HG03159 (cell line): ENCODE measurements around the gene TMEM135.

ENCODE experiments used
- ATAC-seq: cut with Tn5 transposase; IDR thresholded peaks from one replicate; pipeline ENCODE4 v1.9.1; 2021; ENCODE audit warnings: mild to moderate bottlenecking, moderate library complexity; ENCODE audit not compliant: unreplicated experiment

The TMEM135 gene

DNA sequence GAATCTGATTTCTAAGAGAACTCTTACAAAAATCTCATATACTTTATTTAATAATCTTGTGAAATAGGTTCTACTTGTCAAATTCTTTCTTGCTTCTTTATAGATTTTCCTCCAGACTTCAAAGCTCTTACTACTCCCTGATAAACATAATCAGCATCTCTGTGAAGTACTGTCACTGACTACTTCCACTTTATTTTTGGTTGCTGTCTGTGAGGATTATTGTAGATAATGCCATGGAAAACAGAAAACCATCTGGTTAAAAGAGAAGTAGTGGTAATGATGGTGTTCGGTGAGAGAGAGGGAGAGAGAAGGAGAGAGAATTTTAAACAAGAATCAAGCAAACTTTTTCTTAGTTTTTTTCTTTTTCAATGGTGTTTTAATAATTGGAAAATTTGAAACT, 152.3 kb downstream of the TMEM135 start:
- no peak for ATAC-seq

DNA sequence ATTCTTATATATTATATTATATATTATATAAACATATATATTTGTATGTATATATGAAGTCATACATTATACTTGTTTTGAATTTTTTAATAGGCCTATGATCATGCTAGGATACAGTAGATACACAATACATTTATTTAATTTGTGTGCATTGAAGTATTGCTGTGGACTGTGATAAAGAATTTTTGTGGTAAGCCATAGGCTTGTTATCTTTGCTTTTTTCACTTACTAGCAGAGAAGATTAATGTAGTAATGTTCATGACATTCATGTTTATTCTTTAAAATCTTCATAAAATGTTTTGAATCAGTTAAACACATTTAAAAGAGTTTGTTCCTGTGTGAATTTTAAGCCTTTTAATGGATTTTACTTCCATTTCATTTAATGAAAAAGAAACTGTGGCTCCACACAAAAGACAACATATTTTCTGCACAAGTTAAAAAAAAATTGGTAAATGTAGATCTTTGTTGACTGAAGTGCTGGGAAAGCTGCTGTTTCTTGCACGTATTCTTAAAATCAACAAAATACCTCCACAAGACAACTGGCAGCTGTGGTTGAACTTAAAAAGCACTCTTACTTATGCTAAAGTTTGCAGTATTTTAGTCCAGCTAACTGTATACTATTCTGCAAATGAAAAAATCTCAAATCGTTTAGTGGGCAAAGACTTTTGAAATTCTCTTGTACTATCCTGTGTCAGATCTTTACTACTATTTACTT, 156.2 kb downstream of the TMEM135 start:
- ATAC-seq, result no peak

DNA sequence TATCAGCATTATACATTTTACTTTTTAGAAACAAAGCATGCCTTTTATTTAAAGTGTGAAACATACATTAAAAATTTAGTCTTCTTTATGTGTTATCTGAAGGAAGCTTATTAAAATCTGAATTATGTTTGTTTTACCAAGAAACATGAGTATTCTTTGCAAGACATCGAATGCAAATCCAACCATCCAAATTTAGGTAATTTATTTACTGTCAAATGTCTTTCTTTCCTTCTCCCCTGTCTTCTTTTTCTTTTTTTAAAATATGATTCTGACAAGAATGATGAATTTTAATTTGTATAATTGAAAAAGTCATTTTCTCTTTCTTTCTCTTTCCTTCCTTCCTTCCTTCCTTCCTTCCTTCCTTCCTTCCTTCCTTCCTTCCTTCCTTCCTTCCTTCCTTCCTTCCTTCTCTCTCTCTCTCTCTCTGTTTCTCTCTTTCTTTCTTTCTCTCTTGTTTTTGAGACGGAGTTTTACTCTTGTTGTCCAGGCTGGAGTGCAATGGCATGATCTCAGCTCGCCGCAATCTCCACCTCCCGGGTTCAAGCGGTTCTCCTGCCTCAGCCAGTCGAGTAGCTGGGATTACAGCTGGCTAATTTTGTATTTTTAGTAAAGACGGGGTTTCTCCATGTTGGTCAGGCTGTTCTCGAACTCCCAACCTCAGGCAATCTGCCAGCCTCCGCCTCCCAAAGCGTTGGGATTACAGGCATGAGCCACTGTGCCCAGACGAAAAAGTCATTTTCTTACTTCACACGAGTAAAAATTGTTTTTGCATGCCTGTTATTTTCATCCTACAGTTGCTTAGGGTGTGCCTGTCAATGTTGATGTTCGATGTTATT, 157.5 kb downstream of the TMEM135 start:
- no peak for ATAC-seq

DNA sequence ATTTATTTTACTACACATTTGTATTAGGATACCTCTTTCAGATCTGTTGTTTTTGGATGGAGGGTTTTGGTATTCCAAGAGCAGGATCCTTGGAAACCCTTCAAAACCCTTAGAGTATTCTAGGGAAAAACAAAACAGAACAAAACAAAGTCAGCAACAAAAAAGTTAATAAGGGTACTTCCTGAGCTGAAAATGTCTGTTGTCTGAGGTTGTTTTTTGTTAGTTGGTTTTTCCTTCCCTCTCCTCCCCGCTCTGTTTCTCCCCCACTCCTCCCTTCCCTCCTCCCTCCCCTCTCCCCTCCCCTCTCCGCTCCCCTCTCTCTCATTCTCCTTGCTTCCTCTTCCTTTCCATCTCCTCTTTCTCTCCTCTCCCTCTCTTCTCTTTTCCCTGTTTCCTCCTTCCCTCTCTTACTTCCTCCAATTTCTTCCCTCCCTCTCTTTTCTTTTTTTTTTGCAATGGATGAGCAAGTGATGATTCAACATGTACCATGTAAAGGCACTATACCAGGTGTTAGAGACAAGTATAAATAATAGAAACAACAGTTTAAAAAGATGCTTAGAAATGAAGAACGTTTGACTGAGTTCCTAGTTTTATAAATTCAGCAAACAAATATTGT, 160.6 kb downstream of the TMEM135 start:
- ATAC-seq, result no peak

DNA sequence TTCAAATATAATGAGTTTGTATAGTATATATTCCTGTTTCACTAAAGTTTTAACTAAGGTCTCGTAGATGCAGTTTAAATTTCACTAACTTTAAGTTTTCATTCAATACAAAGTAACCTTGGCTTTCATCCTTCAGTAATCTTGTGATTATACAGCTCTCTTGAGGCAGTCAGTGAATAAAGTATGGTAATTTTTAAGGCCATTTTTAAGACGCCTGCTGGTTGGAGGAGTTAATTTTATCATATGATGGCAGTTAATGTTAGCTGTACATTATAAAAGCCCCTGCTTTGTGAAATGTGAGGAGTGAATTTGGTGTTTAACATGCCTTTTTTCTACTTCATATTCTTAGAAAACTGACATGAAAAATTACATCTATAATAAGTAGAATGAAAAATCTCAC, 163.6 kb downstream of the TMEM135 start:
- no peak for ATAC-seq

DNA sequence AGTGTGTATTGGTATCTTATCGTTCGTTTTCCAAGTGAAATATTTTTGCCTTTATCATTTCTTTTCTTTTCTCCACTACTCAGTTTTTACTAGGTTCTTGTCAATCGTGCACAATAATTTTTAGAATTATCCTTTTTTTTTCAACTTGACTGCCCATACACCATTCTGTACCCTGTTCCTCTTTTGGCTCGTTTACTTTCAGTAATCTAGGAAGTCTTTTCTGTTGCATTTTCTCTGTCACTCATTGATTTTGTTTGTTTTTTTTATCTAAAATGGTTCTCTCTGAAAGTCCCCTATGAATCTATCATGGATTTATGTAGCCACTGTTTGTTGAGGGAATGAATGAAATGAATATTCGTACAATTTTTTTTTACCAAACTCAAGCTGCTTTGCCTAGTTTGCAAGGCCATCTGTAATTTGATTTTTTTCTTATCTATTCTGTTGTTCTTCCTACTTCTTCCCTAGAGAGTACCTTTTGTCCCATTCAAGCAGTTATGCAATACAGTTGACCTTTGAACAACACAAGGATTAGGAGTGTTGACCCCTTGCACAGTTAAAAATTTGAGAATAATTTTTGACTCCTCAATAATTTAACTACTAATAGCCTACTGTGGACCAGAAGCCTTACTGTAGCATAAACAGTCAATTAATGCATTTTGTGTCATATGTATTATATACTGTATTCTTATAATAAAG, 166.3 kb downstream of the TMEM135 start:
- peak; percentile 78 for ATAC-seq

DNA sequence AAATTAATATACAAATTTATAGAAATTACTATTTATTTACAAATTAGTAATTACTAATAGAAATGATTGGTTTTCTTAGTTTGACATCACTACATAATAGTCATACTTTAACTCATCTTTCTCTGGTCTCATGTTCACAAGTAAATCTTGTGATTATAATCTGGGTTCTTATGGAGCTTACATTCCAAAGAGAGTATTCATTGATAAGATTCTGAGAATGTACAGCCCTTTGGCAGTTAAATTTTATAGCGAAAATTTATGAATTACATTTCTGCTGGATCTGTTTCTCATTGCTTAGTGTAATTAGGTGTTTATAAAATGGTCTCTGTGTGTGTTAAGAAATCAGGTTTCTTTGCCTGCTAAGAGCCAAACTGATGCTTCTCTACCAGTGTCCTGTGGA, 175.2 kb downstream of the TMEM135 start:
- peak; percentile 18 for ATAC-seq

DNA sequence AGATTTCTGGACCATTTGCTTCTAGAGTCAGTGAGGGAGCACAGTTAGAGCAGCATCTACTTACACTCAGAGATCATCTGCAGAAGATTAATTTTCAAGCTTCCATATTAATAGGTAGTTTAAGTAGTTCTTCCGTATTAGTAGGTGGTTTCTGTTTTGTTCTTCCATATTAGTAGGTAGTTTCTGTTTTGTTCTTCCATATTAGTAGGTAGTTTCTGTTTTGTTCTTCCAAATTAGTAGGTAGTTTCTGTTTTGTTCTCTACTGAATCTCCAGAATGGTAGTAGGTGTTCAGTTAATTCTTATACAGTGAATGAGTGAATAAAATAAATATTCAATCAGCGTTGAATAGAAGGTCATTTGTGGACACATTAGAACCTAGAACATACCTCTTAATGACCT, 175.7 kb downstream of the TMEM135 start:
- peak; percentile 91 for ATAC-seq

DNA sequence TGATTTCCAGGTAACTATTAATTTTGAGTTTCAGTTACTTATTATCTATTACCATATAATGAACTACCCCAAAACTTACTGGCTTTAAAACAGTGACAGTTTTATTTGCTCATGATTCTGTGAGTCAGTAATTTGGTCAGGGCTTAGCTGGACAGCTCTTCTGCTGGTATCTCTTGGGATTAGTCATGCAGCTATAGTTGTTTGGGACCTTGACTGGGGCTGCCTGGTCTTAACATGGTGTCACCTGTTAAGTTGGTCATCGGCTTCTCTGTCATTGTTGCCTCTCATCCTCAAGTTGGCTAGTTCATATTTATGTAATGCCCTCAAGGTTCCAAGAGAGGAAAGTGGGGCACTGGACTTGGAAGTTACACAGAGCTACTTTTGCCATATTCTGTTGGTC, 177.5 kb downstream of the TMEM135 start:
- ATAC-seq, result no peak

DNA sequence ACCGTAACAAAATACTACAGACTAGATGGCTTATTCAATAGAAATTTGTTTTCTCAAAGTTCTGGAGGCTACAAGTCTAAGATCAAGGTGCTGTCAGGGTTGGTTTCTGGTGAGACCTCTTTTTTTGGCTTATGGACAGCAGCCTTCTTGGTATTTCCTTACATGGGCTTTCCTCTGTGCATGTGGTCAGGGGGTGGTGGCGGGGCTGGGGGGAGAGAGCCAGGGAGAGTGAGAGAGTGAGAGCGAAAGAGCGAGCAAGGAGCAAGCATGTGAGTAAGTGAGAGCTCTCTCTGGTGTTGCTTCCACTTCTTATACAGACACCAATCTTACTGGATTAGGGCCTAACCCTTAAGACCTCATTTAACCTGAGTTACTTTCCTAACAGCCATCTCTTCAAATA, 181.5 kb downstream of the TMEM135 start:
- no peak for ATAC-seq

DNA sequence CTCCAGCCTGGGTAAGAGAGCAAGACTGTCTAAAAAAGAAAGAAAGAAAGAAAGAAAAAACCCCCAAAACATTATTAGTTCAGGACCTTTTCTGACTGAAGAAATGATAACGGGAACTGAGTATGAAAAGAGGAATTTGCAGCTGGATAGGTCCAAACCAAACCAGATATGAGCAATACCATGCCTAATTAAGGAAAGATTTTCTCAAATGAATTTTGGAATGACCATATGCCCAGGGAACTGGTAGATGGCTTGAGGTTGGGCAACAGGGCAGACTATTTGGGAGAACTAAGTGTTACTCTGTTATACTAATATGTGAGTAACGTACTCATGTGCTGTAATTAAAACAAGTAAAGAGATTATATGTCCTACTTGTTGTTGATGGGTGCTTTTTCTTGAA, 186.1 kb downstream of the TMEM135 start:
- ATAC-seq, result no peak

DNA sequence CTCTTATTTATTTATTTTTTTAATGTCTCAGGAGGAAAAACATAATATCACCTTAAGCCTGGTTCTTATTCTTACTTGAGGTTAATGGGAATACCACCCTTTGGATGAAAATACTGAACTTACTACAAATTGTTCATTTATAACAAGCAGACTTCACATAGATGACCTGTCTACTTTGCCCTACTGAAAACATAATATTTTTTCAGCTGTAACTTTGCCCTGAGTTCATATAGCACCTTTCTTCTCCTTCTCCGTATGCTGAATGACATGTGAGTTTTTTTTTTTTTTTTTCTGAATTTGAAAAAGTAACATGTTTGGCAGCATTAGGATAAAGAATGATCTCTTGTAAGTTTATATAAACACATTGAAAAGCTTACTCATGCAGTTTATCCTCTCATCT, 186.8 kb downstream of the TMEM135 start:
- ATAC-seq, result no peak

DNA sequence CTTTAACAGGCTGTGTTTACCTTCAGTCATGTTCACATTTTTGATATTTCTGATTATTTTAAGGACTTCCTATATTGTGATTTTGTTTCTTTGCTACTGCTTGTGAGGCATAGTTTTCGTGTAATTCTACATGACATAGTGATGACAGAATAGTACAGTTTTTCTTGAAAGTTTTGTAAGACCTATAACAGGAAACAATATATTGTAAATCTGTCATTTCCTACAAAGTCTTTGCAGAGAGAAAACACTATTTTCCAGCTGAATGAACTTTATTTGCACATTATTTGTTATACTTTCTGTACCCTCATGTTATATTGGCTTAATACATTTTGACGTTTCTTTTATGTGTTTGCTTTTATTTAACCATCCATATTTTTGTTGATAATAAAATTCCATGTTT, 191.1 kb downstream of the TMEM135 start:
- no peak for ATAC-seq

DNA sequence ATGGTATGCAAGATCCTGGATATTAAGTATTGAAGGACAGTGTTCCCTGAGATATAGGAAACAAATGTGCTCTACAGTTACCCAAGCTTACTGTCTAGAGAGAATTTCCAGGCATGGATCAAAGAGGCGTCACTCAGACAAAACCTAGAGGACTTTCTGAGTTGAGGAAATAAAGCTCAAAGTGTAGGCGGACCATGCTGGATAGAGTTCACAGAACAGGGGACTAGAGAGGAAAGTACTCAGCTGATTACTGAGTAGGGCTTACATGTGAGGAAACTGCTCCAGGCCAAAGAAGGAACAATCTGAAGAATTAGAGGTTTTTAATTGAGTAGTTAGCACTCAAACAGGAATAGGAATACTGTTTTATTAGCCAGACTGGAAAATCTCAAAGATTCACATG, 193.3 kb downstream of the TMEM135 start:
- no peak for ATAC-seq

DNA sequence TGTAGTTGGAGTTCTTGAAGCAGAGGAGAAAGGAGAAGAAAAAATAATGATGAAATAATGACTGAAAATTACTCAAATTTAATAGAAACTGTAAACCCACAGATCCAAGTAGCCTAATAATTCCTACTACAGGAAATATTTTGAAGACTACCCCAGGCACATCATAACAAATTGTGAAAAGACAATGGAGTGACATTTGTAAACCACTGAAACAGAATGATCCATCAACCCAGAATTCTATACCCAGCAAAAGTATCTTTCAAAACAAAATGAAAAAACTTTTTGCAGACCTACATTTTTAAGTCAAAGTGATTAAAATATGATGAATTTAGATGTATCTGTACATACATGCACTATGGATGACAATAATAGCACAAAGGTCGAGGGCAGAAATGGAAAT, 194.6 kb downstream of the TMEM135 start:
- no peak for ATAC-seq

DNA sequence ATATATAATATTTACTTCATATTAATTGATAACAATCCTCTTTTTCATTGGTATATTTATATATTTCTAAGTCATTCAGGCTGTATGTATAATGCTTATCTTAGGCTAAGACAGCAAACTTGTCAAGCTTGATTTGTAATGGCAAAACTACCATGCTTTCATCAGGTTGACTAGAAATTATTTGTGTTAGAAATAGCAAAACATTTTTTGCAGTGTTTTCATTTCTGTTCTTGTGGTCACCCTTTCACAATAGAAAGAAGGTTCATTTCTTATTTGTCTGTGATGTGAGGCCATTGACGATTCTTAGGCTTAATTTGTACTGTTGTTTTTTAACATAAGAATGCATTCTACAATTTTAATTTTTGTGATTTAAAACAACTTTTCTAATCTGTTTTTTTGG, 197.6 kb downstream of the TMEM135 start:
- no peak for ATAC-seq

DNA sequence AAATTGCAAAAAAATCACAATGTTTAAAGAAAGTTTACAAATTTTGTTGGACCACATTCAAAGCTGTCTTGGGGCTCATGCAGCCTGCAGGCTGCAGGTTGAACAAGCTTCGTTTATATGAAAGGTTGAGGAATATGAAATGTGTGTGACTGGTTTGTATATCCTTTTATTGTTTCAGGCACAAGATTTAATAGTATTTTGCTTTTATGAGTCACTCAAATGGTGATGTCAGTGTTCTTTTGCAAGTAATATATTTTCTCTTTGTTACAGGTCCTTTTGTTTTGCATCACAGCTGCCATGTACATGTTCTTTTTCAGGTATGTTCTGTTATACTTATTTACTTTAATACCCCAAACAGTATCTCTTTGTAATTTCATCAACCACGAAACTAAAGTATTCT, 198.6 kb downstream of the TMEM135 start:
- ATAC-seq, result no peak

DNA sequence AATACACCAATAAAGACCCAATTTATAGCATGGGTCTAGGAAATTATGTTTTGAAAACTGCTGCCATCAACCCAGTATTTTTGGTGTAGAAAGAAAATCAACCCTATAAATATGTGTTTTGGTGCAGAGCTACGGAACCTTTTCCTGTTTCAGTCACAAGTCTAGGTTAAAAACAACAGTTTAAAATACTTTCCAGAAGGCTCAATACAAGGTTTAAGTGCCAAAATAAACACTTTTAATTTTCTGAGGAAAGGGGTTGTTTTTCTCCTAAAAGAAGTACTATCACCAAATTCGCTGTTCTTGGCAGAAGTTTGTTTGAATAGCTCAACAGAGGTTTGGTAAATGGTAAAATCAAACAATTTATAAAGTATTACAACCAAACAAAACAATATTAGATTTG, 201.3 kb downstream of the TMEM135 start:
- no peak for ATAC-seq

DNA sequence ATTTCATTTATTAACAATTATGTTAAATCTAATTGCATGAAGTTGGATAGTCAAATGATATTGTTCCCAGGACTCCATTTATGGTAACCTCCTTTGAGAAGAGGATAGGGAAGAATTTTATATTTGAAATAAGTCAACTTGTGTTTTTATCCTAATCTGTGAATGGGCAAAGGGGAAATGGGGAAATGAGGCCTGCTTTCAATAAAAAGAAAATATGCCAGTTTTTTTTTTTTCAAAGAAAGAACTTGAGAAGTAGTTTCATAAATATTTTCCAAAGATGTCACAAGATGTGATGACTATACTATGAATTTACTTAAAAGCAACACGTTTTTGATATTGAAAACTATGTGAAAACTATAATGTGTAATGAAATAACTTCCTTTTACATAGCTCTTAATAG, 201.8 kb downstream of the TMEM135 start:
- ATAC-seq, result no peak

DNA sequence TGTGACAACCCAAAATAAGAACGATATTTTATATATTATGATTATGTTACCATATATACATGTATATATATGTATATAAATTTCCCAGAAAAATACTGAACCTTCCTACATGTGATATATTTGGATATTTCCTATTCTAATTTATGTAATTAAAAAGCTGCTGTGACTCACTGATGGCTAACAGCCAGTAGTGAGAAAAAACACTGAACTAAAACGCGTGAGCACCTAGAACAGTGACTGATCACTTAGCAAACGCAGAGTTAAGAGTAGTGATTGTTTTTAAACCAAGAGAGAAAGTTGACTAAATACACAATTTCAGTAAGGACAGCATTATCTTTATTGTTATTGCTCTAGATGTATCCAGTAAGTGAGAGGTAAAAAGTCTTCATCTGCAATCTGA, 213.8 kb downstream of the TMEM135 start:
- ATAC-seq, result no peak

DNA sequence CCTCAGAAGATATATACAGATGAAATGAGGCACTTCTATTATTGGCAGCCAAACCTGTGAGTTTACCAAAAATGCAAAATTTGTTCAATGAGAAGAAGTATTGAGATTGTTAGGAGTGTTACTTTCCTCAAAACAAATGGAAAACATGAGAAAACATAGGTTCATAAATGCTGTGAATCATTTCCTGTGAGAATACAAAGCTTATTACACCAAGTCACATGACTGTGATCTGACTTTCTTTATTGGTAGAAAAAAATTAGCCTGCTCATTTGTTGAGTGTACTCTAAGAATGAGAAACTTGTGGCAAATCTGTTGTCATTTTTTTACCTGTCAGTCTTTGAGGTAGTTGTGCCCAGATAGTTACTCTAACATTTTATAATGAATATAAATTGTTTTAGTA, 215.1 kb downstream of the TMEM135 start:
- no peak for ATAC-seq
